Islet precursor cell (in vitro differentiated cells): ENCODE results near the gene AKT1.
"Not testable (repeated sequence)": the region's sequence is repeated elsewhere in the genome, so short reads cannot be mapped to it uniquely, and the experiment has no call there.

Source experiments
- DNase-seq: peaks from one replicate; pipeline ENCODE4 v3.0.0-alpha.2; 2018

AKT1 gene

GRCh38 chr14:104751539-104752422 lies 43.8 kb downstream of the AKT1 start:
- no peak for DNase-seq

GRCh38 chr14:104750753-104751057 lies 44.8 kb downstream of the AKT1 start:
- DNase-seq: not testable (repeated sequence)

DNA sequence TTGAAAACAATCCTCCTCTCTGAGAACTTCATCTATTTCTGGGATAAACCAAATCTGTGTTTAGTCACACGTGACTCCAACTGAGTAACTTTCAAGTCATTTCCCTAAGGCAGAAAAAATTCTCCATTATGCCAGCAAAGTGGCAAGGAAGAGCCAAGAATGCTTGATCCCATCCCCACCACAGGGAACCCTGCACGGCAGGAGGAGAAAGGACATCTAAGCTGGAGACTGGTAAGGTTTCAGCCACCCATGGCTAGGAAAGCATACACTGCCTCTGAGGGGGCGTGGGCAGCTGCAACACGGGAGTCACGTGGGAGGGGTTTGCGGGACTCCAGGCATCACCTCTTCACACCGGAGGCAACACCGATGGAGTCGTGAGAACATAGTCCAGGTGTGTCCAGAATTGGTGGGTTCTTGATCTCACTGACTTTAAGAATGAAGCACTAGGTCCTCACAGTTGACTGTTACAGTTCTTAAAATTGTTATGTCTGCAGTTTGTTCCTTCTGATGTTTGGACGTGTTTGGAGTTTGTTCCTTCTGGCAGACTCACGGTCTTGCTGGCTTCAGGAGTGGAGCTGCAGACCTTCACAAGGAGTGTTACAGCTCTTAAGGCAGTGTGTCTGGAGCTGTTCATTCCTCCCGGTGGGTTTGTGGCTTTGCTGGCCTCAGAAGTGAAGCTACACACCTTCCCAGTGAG lies 45.3 kb downstream of the AKT1 start:
- no peak for DNase-seq

DNA sequence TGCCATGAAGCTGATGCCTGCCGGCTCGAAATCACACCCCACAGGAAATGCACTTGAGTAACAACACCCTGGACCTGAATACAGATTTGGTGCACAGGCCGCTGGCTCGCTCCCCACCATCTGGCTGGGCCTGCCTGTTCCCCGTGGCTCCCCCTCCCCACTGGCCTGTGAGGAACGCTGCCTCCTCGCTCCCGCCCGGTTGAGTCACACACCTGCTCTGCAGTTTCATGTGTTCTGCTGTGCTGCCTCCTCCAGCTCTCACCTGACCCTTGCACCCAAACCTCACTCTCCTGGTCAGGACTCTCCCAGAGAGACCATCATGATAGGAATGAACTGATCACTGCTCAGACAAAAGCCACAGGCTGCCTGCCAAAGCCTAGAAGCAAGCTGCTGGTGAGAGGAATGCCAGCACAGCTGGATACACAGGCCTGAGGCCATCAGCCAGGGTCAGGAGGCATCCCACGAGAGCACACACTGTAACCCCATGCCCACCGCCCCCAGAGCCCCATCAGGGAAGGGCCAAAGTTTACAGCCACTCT lies 46.4 kb downstream of the AKT1 start:
- DNase-seq: peak; percentile 79

DNA sequence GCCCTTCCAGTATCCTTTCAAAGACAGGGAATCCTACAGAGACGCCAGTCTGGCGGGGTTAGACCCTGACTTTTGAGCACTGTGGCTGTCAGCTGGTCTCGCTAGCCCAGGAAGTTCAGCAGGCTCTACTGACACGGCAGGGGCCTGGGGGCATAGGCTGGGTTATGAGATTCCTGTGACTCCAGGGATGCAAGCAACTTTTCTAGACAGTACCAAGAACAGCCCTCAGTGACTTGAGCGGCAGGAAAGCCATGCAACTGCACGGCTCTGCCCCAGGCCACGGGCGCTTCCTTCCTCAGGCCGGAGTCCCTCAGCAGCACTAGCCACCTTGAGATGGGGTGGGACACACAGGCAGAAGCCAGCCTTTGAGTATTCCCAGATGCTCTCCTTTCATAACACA lies 47.7 kb downstream of the AKT1 start:
- DNase-seq: peak; percentile 81

DNA sequence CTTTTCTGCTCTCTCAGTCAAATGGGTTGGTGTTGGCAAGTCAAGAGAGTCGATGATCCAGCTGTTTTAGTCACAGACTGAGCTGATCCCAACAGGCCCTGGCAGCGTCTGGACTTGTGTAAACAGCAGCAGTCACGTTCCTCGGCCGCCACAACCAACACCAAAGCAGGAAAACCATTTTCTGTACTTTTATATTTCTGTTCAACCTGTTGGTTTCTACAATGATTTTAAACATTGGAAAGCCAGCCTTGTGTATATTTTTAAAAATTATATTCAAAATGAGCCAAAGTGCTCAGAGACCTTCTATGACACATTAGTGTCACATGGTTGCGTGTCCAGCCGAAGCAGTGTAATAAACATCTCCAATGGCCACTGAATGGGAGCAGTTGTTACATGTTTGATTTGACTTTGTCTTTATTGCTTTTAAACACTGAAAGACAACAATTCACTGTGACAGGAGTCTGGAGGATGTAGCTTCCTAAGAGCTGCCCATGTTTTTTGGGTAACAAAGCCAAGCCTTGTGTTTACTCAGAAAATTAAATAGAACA lies 48.5 kb downstream of the AKT1 start:
- DNase-seq: no peak

DNA sequence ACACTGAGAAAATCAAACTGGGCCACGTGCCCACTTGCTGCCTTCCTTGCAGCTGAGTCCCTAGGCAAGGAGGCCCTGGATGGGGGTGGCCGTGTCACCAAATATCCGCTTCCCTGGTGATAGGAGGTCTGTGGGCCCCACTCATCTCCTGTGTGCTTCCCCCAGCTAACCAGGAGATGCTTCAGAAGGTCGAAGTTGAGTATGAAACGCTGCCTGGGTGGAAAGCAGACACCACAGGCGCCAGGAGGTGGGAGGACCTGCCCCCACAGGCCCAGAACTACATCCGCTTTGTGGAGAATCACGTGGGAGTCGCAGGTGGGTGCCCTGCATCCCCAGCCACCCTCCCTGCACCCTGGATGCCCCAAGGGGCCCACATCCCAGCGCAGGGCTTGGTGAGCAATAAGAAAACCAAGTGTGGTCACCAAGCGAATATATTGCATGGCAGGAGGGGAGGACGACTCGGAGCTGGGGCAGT lies 49.4 kb downstream of the AKT1 start:
- DNase-seq: no peak

DNA sequence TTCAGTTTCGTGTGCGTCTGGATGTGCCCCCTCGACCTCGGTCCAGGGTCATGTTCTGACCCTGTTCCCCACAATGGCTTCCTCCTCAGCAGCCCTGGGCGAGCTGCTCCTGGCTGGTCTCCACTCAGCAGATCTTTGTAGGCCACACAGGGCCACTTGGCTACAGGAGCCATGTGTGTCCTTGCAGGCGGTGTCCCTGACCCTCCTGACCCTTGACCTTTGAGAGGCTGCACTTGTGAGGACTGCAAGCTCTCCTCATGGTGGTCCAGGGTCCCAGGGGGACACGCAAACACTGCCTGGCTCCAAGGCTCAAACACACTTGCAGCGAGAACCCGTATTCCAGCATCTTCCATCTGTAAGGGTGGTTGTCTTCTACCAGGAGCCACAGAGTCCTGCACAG lies 50.1 kb downstream of the AKT1 start:
- DNase-seq: no peak

DNA sequence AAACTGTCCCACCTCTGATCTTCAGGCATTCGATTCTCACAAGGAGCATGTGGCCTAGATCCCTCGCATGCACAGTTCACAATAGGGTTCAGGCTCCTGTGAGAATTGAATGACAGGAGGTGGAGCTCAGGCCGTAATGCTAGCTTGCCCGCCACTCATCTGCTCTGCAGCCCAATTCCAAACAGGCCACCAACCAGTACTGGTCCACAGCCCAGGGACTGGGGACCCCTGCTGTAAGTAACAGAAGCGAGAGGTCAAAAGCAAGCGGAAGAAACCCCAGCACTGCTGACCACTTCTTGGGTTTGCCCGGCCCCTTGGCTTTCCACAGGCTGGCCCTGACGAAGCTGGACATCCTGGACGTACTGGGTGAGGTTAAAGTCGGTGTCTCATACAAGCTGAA lies 51.1 kb downstream of the AKT1 start:
- no peak for DNase-seq

- DNase-seq: peak; percentile 94
These were observed 51.8 kb downstream of the AKT1 start for GRCh38 chr14:104743461-104744380.

GRCh38 chr14:104742586-104743455 lies 52.7 kb downstream of the AKT1 start:
- DNase-seq: no peak

DNA sequence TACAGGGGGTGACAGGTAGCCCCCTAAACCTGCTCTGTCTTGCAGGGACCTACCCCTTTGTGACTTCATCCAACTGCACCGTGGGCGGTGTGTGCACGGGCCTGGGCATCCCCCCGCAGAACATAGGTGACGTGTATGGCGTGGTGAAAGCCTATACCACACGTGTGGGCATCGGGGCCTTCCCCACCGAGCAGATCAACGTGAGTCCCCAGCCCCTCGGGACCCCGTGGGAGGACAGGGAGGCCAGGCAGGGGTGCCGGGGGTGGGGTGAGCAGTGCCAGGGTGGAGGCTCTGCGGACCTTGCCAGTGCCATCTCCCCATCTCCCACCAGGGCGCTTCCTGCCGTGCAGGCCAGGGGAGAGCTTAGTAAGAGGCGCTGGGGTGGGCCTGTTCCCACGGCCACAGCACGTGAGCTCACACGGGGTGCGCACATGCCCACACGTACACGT lies 53.7 kb downstream of the AKT1 start:
- DNase-seq: no peak

DNA sequence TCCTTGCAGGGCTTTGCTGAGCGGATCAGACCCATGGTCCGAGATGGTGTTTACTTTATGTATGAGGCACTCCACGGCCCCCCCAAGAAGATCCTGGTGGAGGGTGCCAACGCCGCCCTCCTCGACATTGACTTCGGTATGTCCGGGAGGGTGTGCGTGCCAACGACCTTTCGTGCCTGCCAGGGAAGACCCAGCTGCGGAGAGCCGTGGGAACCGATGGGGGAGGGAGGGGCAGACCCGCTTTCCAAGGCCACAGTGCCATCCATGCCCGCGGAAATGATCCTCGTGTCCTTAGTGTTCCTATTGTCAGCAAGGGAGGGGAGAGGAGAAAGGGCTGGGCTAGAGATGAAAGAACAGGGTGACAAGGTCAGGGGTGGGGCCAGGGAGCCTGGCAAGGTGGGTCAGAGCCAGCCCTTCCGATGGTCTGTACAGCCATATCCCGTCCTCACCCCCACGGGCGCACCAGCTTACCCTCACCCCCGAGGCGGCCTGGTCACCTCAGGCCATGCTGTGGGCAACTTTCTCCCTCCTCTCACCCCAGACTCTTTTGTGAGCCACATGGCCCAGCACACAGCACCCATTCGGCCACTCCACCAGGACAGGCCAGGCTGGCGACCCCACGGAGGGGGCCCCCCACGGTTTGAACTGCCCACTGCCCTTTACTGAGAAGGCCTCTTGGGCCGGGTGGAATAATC lies 54.3 kb downstream of the AKT1 start:
- no peak for DNase-seq

- DNase-seq: no peak
These were observed 55.7 kb downstream of the AKT1 start for GRCh38 chr14:104739546-104740516.

DNA sequence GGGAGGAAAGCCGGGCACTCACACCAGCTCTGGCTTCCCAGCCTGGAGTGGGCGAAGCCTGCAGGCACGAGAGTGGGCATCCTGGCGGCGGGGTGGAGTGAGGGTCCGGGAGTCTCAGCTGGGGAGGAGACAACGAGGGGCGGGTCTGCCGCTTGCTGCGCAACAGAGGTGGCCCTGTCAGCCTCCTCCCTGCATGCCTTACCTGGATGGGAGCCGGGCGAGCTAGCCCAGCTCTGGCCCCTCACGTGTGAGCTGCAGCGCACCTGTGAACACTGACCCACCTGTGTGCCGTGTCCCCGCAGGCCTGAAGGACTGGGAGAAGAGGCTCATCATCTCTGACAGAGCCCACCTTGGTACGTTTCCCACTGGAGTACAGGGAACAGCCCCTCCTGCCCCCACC lies 56.5 kb downstream of the AKT1 start:
- no peak for DNase-seq

- DNase-seq: no peak
These were observed 57.1 kb downstream of the AKT1 start for GRCh38 chr14:104738375-104739019.

DNA sequence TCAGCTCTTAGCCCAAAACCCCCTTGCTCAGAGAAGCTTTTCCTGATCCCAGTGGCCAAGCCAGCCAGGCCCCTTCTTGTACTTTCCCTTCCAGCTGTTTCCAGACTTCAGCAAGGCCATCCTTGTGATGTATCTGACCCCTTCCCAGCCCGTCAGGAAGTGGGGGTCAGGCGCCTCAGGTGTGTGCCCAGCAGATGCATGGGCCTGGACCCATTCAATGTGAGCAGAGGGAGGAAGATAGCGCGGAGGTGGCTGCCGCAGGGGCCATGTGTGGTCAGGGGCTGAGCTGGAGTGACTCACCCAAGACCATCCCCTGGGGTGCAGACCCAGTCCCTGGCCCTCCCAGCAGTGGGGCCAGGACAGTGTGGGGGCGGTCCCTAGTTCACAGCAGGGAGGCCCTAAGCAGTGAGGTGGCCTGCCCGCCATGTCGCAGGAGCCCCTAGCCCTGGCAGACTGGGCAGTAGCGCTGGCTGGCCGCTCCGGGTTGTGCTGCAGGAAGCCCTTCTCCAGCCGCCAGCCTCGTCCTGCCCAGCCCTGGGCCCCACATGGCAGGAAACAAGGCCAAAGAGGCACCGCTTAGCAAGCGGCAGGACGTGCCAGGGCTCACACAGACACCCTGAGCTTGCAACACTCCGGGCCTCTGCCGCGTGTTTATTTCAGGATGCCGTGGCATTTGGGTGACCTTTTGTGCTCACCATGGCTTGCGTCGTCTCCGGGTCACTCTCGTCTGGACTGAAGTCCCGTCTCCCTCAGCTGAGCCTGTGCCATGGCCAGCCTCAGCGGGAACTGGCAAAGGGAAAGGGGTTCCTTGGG lies 59.5 kb downstream of the AKT1 start:
- no peak for DNase-seq
